ENCODE data around the gene ADARB1. TPM values are rescaled to one million over a fixed set of nuclear protein-coding genes. Genes with fewer than 3 reads are reported as not detected.
"Not testable (repeated sequence)": the region's sequence is repeated elsewhere in the genome, so short reads cannot be mapped to it uniquely, and the experiment has no call there.

The ADARB1 gene
- total RNA-seq: 10 to 100 TPM; 28.9 to 29.5 TPM
- polyA plus RNA-seq: 11.8 TPM

- Mint-ChIP-seq H3K4me3 (peak within 1 kb of the TSS; percentile 91 to 99 (median 97)), H3K36me3 (peaks cover 0 to 7% (median 0%) of the 10 kb centered on the region in 3 donors), H3K27me3 (peaks cover 0 to 1% of the 10 kb centered on the region in 2 donors), H3K27ac (peak within 1 kb of the TSS; percentile 89 to 98 (median 94)), H3K9me3 (no peaks in the 10 kb centered on the region), H3K4me1 (peaks cover 38 to 47% (median 43%) of the 10 kb centered on the region in 3 donors)
- Histone ChIP-seq H3K27ac (ENCODE audit: low read depth, low read length) (peak within 1 kb of the TSS; percentile 43), H3K36me3 (ENCODE audit: insufficient read depth, low read length) (no peaks in the 10 kb centered on the region), H3K4me3 (ENCODE audit: low read length) (peak within 1 kb of the TSS; percentile 71), H3K27me3 (ENCODE audit: insufficient read depth, low read length, poor library complexity, severe bottlenecking) (no peaks in the 10 kb centered on the region), H3K9me3 (ENCODE audit: low read length) (no peaks in the 10 kb centered on the region), H3K4me1 (ENCODE audit: insufficient read depth, low read length) (peaks cover 44% of the 10 kb centered on the region)
- DNase-seq: peak; percentile 55 to 76 (median 61)
- CTCF ChIA-PET: interaction anchor here (1.3 to 2.4 kb wide), 2 partner anchors 55 to 64 kb away, joined by 3 to 13 read pairs; no protein-coding TSS in a partner anchor
- POLR2A ChIA-PET: interaction anchor here (0.6 kb wide), 2 partner anchors 44 to 125 kb away, joined by 3 read pairs; no protein-coding TSS in a partner anchor
These were observed at the start of gene ADARB1 for GRCh38 chr21:45074048-45074817. Gene ADARB1, plus strand, starts transcription at chr21:45074580. Its CDS starts 97,077 bp downstream, at chr21:45171657.

GRCh38 chr21:45026066-45026745 lies 48.2 kb upstream of the ADARB1 start:
- H3K4me1 Mint-ChIP-seq: no peaks in the 10 kb centered on the region
- CTCF ChIA-PET: no interaction called here
- POLR2A ChIA-PET: no interaction called here

DNA sequence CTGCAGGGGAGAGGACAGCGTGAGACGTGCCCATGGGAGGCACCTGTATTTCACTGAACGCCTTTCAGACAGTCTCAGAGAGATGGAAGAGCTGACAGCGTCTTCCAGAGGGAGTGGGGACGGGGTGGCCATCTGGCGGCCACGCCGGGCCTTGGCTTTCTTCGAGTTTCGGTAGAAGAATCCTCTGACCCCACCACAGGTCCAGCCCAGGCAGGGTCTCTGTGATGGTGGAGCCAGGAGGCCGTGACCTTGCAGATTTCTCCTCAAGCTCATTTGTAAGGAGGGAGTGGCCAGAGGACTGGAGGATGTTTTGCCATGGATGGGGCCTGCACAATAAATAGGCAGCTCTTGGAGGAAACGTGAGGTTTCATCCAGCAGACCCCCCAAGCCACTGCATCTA lies 47.6 kb upstream of the ADARB1 start:
- Mint-ChIP-seq H3K27ac (peak overlapping the region in 1 of 8 donors; percentile 68), H3K36me3 (peaks cover 0 to 5% (median 0%) of the 10 kb centered on the region in 3 donors), H3K4me1 (no peaks in the 10 kb centered on the region), H3K4me3 (no peak overlapping the region), H3K27me3 (peaks cover 4 to 14% of the 10 kb centered on the region in 2 donors), H3K9me3 (peaks cover 5 to 10% (median 9%) of the 10 kb centered on the region in 5 donors)
- ChIA-PET CTCF (no interaction called here), POLR2A (no interaction called here)
- Histone ChIP-seq H3K36me3 (ENCODE audit: insufficient read depth, low read length) (no peaks in the 10 kb centered on the region), H3K27ac (ENCODE audit: low read depth, low read length) (no peak overlapping the region), H3K4me3 (ENCODE audit: low read length) (no peak overlapping the region), H3K4me1 (ENCODE audit: insufficient read depth, low read length) (no peaks in the 10 kb centered on the region), H3K9me3 (ENCODE audit: low read length) (no peaks in the 10 kb centered on the region), H3K27me3 (ENCODE audit: insufficient read depth, low read length, poor library complexity, severe bottlenecking) (no peaks in the 10 kb centered on the region)
- DNase-seq: no peak

More at GRCh38 chr21:45026066-45026745, 48.2 kb upstream of the ADARB1 start:
- H3K27me3 Mint-ChIP-seq: peaks cover 5 to 13% of the 10 kb centered on the region in 2 donors
- Histone ChIP-seq H3K27me3 (ENCODE audit: insufficient read depth, low read length, poor library complexity, severe bottlenecking) (no peaks in the 10 kb centered on the region), H3K36me3 (ENCODE audit: insufficient read depth, low read length) (no peaks in the 10 kb centered on the region), H3K27ac (ENCODE audit: low read depth, low read length) (no peak overlapping the region), H3K9me3 (ENCODE audit: low read length) (no peaks in the 10 kb centered on the region), H3K4me3 (ENCODE audit: low read length) (no peak overlapping the region), H3K4me1 (ENCODE audit: insufficient read depth, low read length) (no peaks in the 10 kb centered on the region)
- peaks cover 5 to 10% (median 9%) of the 10 kb centered on the region in 5 donors for H3K9me3 Mint-ChIP-seq
- peak in 1 of 5 donors; percentile 39 for DNase-seq
- peaks cover 0 to 5% (median 0%) of the 10 kb centered on the region in 3 donors for H3K36me3 Mint-ChIP-seq
- H3K27ac Mint-ChIP-seq: no peak overlapping the region
- H3K4me3 Mint-ChIP-seq: no peak overlapping the region

DNA sequence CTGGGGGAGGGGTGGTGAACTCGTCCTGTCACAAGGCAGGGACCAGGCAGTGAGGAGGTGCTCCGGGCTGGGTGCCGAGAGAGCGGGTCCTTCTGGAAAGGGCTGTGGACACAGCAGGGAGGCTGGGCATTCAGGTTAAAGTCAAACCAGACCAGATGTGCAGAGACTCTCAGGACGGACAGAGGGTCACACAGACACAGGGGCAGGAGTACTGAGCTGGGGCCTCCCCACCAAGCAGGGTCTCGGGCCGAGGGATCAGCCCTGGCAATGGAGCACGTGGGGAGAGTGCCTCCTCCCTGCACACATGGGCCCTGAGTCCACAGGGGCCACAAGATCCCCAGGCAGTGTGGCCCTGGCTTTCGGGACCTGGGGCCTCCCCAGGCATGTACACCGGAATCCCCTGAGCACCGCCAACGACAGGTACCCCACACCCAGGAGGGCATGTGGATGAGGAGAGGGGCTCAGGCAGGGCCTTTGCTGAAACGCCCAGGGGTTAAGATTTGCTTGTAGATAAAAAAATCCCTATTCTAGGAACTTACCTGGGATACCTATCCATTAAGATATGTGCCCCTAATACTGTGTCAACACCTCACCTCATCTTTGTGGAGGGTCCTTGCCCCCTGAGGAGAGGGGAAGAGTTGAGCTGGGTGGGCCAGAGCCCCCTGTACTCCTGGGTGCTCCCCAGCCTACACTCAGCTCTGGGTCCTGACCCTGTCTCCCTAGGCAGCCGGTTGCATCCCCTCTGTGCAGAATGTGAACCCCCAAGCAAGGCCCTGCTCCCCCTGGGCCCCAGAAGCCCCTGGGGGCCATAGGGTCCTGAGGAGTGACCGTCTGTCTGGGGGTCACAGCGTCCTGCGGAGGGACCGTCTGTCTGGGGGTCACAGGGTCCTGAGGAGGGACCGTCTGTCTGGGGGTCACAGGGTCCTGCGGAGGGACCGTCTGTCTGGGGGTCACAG lies 46.9 kb upstream of the ADARB1 start:
- H3K36me3 Mint-ChIP-seq: peaks cover 0 to 5% (median 0%) of the 10 kb centered on the region in 3 donors
- no peak overlapping the region for H3K27ac ChIP-seq (ENCODE audit: low read depth, low read length)
- peaks cover 4 to 17% of the 10 kb centered on the region in 2 donors for H3K27me3 Mint-ChIP-seq
- H3K9me3 Mint-ChIP-seq: peaks cover 5 to 10% (median 8%) of the 10 kb centered on the region in 5 donors
- H3K27ac Mint-ChIP-seq: no peak overlapping the region
- ChIA-PET POLR2A (no interaction called here), CTCF (no interaction called here)
- H3K4me3 Mint-ChIP-seq: no peak overlapping the region
- DNase-seq: peak in 1 of 5 donors; percentile 33
- H3K36me3 ChIP-seq (ENCODE audit: insufficient read depth, low read length): no peaks in the 10 kb centered on the region
- H3K4me1 ChIP-seq (ENCODE audit: insufficient read depth, low read length): no peaks in the 10 kb centered on the region
- no peaks in the 10 kb centered on the region for H3K4me1 Mint-ChIP-seq
- no peaks in the 10 kb centered on the region for H3K9me3 ChIP-seq (ENCODE audit: low read length)
- no peak overlapping the region for H3K4me3 ChIP-seq (ENCODE audit: low read length)
- H3K27me3 ChIP-seq (ENCODE audit: insufficient read depth, low read length, poor library complexity, severe bottlenecking): no peaks in the 10 kb centered on the region

- H3K9me3 Mint-ChIP-seq; CTCF ChIA-PET; H3K27ac Mint-ChIP-seq; POLR2A ChIA-PET; H3K27ac ChIP-seq (ENCODE audit: low read depth, low read length); H3K4me3 ChIP-seq (ENCODE audit: low read length); H3K4me1 Mint-ChIP-seq; H3K36me3 Mint-ChIP-seq; DNase-seq; H3K4me3 Mint-ChIP-seq; H3K4me1 ChIP-seq (ENCODE audit: insufficient read depth, low read length); H3K9me3 ChIP-seq (ENCODE audit: low read length); H3K36me3 ChIP-seq (ENCODE audit: insufficient read depth, low read length); H3K27me3 ChIP-seq (ENCODE audit: insufficient read depth, low read length, poor library complexity, severe bottlenecking): not testable (repeated sequence)
- H3K27me3 Mint-ChIP-seq: peaks cover 6 to 18% of the 10 kb centered on the region in 2 donors
These were observed 45.7 kb upstream of the ADARB1 start for GRCh38 chr21:45028645-45029044.

GRCh38 chr21:45029298-45029947 lies 45.0 kb upstream of the ADARB1 start:
- Mint-ChIP-seq H3K4me3 (no peak overlapping the region), H3K36me3 (no peaks in the 10 kb centered on the region), H3K27me3 (peaks cover 10 to 19% of the 10 kb centered on the region in 2 donors), H3K9me3 (peaks cover 0 to 2% (median under 1%) of the 10 kb centered on the region in 5 donors), H3K4me1 (no peaks in the 10 kb centered on the region), H3K27ac (no peak overlapping the region)
- POLR2A ChIA-PET: no interaction called here
- no peak for DNase-seq
- Histone ChIP-seq H3K9me3 (ENCODE audit: low read length) (no peaks in the 10 kb centered on the region), H3K27me3 (ENCODE audit: insufficient read depth, low read length, poor library complexity, severe bottlenecking) (peaks cover 3% of the 10 kb centered on the region), H3K27ac (ENCODE audit: low read depth, low read length) (no peak overlapping the region), H3K36me3 (ENCODE audit: insufficient read depth, low read length) (no peaks in the 10 kb centered on the region), H3K4me1 (ENCODE audit: insufficient read depth, low read length) (no peaks in the 10 kb centered on the region), H3K4me3 (ENCODE audit: low read length) (no peak overlapping the region)
- CTCF ChIA-PET: no interaction called here

- ChIA-PET CTCF (no interaction called here), POLR2A (no interaction called here)
- Mint-ChIP-seq H3K27me3 (peaks cover 10 to 19% of the 10 kb centered on the region in 2 donors), H3K4me3 (no peak overlapping the region), H3K9me3 (no peaks in the 10 kb centered on the region), H3K27ac (peak overlapping the region in 1 of 8 donors; percentile 12), H3K36me3 (no peaks in the 10 kb centered on the region), H3K4me1 (no peaks in the 10 kb centered on the region)
- Histone ChIP-seq H3K36me3 (ENCODE audit: insufficient read depth, low read length) (no peaks in the 10 kb centered on the region), H3K27ac (ENCODE audit: low read depth, low read length) (no peak overlapping the region), H3K27me3 (ENCODE audit: insufficient read depth, low read length, poor library complexity, severe bottlenecking) (peaks cover 3% of the 10 kb centered on the region), H3K9me3 (ENCODE audit: low read length) (no peaks in the 10 kb centered on the region), H3K4me1 (ENCODE audit: insufficient read depth, low read length) (no peaks in the 10 kb centered on the region), H3K4me3 (ENCODE audit: low read length) (no peak overlapping the region)
- DNase-seq: no peak
These were observed 44.3 kb upstream of the ADARB1 start for GRCh38 chr21:45029948-45030681.

All from CD8-positive, alpha-beta memory T cell (primary cell).